SU-DHL-6 (cell line): ENCODE data around the gene CNTN4.

Experiments used
- H2AFZ ChIP-seq: fragments of 200-600 bp; sonication (generic); 2 replicates; pipeline ENCODE4 v1.6.1; 2014; ENCODE audit warnings: low read depth, mild to moderate bottlenecking, moderate library complexity, mixed read lengths, antibody characterized with exemption, low read length; ENCODE audit not compliant: severe bottlenecking
- H3F3A ChIP-seq: fragments of 200-600 bp; shearing (Covaris generic); 2 replicates; pipeline ENCODE4 v1.6.0; 2016; ENCODE audit warnings: antibody characterized with exemption, mild to moderate bottlenecking; ENCODE audit not compliant: insufficient read depth
- H3K27ac ChIP-seq: fragments of 200-600 bp; sonication (generic); 2 replicates; pipeline ENCODE4 v1.5.1; 2016; ENCODE audit warnings: low read depth, mild to moderate bottlenecking, low read length, moderate library complexity, mixed read lengths
- H3K27me3 ChIP-seq: fragments of 200-600 bp; sonication (generic), shearing (Covaris generic); 2 replicates; pipeline ENCODE4 v1.6.0; 2014; ENCODE audit warnings: mild to moderate bottlenecking, low read length
- H3K36me3 ChIP-seq: fragments of 200-600 bp; sonication (generic); 2 replicates; pipeline ENCODE4 v1.6.1; 2014; ENCODE audit warnings: mild to moderate bottlenecking, low read length, mixed read lengths
- H3K4me2 ChIP-seq: fragments of 300-600, 200-600 bp; shearing (Covaris generic), sonication (generic); 2 replicates; pipeline ENCODE4 v1.6.0; 2014; ENCODE audit warnings: low read length, low read depth, mild to moderate bottlenecking; ENCODE audit not compliant: poor library complexity, severe bottlenecking
- H3K4me3 ChIP-seq: fragments of 200-600 bp; sonication (generic); 2 replicates; pipeline ENCODE4 v1.5.1; 2014; ENCODE audit warnings: antibody characterized with exemption, low read length, mild to moderate bottlenecking, mixed read lengths; ENCODE audit not compliant: insufficient read depth, poor library complexity, severe bottlenecking
- H3K79me2 ChIP-seq: fragments of 200-600 bp; sonication (generic); 2 replicates; pipeline ENCODE4 v1.6.1; 2014; ENCODE audit warnings: mild to moderate bottlenecking, low read length, moderate library complexity; ENCODE audit not compliant: insufficient read depth
- H3K9ac ChIP-seq: fragments of 200-600 bp; sonication (generic); 2 replicates; pipeline ENCODE4 v1.7.0; 2014; ENCODE audit warnings: mild to moderate bottlenecking, low read length
- H3K9me2 ChIP-seq: fragments of 200-600 bp; sonication (generic); replicated peaks from 2 replicates; pipeline ENCODE4 v1.6.1; 2014; ENCODE audit warnings: low read length; ENCODE audit not compliant: insufficient read depth
- H3K9me3 ChIP-seq: fragments of 200-600 bp; sonication (generic); 2 replicates; pipeline ENCODE4 v1.6.1; 2014; ENCODE audit warnings: low read length, mixed read lengths; ENCODE audit not compliant: insufficient read depth
- H4K20me1 ChIP-seq: fragments of 200-600 bp; sonication (generic); 2 replicates; pipeline ENCODE4 v1.6.1; 2014; ENCODE audit warnings: low read depth, mild to moderate bottlenecking, antibody characterized with exemption, low read length, moderate library complexity, mixed read lengths
- CTCF ChIP-seq: fragments of 200-600 bp; sonication (generic); IDR thresholded peaks from one replicate; pipeline ENCODE4 v1.5.1; 2017; ENCODE audit warnings: antibody characterized with exemption, mild to moderate bottlenecking, low read length, moderate library complexity; ENCODE audit not compliant: insufficient read depth, poor library complexity, severe bottlenecking
- EZH2phosphoT487 ChIP-seq: fragments of 200-600 bp; sonication (generic), shearing (Covaris generic); conservative IDR thresholded peaks from 2 replicates; pipeline ENCODE4 v1.6.1; 2018; ENCODE audit warnings: mild to moderate bottlenecking, antibody characterized with exemption, low read length, moderate library complexity, mixed read lengths

Gene CNTN4

DNA sequence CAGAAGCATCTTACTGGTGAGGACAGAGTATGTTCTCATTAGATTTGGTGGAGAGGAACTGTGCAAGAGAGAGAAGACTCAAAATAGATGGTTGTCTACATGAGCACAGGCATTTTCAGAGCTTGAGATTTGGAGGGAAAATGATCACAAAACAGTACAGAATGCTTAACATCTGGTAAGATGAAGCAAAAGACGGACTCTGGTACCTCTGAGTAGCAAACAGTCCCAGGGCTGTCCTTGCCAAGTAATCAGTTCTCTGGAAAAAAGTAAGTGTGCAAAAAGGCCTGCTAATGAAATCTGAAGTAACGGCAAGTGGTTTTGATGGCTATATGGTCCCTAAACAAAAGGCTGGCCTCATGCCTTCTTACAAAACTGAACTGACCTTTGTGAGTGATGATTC lies 414.2 kb downstream of the CNTN4 start:
- Histone ChIP-seq H3K36me3 (no peaks in the 10 kb centered on the region), H3F3A (no peaks in the 10 kb centered on the region), H3K9me3 (no peaks in the 10 kb centered on the region), H3K27ac (no peak overlapping the region), H3K9ac (no peak overlapping the region), H4K20me1 (no peaks in the 10 kb centered on the region), H2AFZ (no peak overlapping the region), H3K4me2 (no peak overlapping the region), H3K79me2 (no peaks in the 10 kb centered on the region), H3K9me2 (no peaks in the 10 kb centered on the region), H3K27me3 (no peaks in the 10 kb centered on the region), H3K4me3 (no peak overlapping the region)
- TF ChIP-seq CTCF (no peak), EZH2phosphoT487 (no peak)

DNA sequence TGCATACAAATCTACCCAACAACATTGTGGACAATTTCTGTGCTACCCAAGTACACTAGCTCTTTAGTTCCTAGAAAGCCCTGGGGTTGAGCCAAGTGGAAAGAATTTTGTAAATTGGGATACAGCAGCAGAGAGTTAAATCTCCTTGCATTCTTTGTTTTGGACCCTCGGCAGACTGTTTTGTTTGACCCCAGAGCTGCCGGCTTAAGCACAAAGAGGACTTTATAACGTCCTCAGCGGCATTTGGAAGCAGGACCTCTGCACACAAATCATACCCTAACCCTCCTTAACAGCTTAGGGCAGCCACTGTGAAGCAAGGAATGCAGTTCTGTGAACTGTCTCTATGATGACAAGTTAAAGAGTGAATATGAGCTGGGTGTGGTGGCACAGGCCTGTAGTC lies 415.3 kb downstream of the CNTN4 start:
- no peak for TF ChIP-seq CTCF
- no peak for TF ChIP-seq EZH2phosphoT487
- H3K4me2 ChIP-seq = no peak overlapping the region
- H3K36me3 ChIP-seq = no peaks in the 10 kb centered on the region
- H2AFZ ChIP-seq = no peak overlapping the region
- H3F3A ChIP-seq = no peaks in the 10 kb centered on the region
- no peaks in the 10 kb centered on the region for H3K9me3 ChIP-seq
- no peaks in the 10 kb centered on the region for H3K27me3 ChIP-seq
- no peaks in the 10 kb centered on the region for H3K79me2 ChIP-seq
- H3K4me3 ChIP-seq = no peak overlapping the region
- no peak overlapping the region for H3K9ac ChIP-seq
- no peak overlapping the region for H3K27ac ChIP-seq
- no peaks in the 10 kb centered on the region for H4K20me1 ChIP-seq
- no peaks in the 10 kb centered on the region for H3K9me2 ChIP-seq

DNA sequence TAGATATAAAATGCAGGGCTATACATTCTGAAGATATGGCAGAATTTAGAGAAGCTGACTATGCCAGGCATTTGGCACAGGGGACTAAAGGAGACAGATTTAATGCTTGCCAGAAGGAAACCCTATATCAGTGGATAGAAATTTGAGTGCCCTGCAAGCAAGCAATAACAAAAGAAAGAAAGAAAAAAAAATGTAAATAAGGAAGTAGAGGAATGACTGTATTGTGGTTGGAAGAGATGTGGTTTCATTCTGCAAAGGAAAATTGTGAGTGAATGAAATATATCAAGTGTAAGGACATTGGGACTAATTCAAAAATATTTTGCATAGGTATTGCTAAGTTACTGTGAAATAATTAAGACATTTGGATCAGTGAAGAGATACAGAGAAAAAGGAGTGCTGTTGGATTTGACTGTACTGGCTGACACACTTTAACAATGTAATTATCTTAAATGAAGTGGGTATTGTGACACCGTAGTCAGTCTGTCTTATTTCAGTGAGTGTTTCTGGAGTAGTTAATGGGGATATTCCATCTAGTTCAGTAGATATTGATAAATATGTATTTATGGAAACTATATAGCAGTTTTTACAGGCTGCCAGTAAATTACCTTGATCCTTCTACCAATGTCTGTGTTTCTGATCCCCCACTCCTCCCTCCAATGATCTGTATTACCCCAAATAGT lies 418.2 kb downstream of the CNTN4 start:
- Histone ChIP-seq H3K4me2 (no peak overlapping the region), H3K9me3 (no peaks in the 10 kb centered on the region), H3K36me3 (no peaks in the 10 kb centered on the region), H3K79me2 (no peaks in the 10 kb centered on the region), H2AFZ (no peak overlapping the region), H4K20me1 (no peaks in the 10 kb centered on the region), H3K9ac (no peak overlapping the region), H3K4me3 (no peak overlapping the region), H3K27me3 (no peaks in the 10 kb centered on the region), H3K9me2 (no peaks in the 10 kb centered on the region), H3F3A (no peaks in the 10 kb centered on the region), H3K27ac (no peak overlapping the region)
- no peak for TF ChIP-seq CTCF
- no peak for TF ChIP-seq EZH2phosphoT487
